HG03354 (cell line): ENCODE results near the gene OR8G5.

Experiments used
- ATAC-seq: cut with Tn5 transposase; IDR thresholded peaks from one replicate; pipeline ENCODE4 v1.9.1; 2021; ENCODE audit warnings: mild to moderate bottlenecking; ENCODE audit not compliant: unreplicated experiment, poor library complexity, severe bottlenecking

Gene OR8G5

GRCh38 chr11:124278261-124278660, 22.1 kb downstream of the OR8G5 start:
- no peak for ATAC-seq

- no peak for ATAC-seq
Observed at GRCh38 chr11:124285610-124286344, 29.6 kb downstream of the OR8G5 start.

- ATAC-seq = no peak
Observed at GRCh38 chr11:124294687-124295086, 38.5 kb downstream of the OR8G5 start.

GRCh38 chr11:124296016-124296415, 39.8 kb downstream of the OR8G5 start:
- ATAC-seq = no peak

GRCh38 chr11:124297921-124298320, 41.7 kb downstream of the OR8G5 start:
- ATAC-seq = no peak

GRCh38 chr11:124301548-124301947, 45.4 kb downstream of the OR8G5 start:
- ATAC-seq = no peak

- ATAC-seq = no peak
Observed at GRCh38 chr11:124302347-124303125, 46.4 kb downstream of the OR8G5 start.

- ATAC-seq = no peak
Observed at GRCh38 chr11:124307093-124307492, 50.9 kb downstream of the OR8G5 start.

- no peak for ATAC-seq
Observed at GRCh38 chr11:124310721-124311120, 54.5 kb downstream of the OR8G5 start.

- no peak for ATAC-seq
Observed at GRCh38 chr11:124311269-124311668, 55.1 kb downstream of the OR8G5 start.

- ATAC-seq = no peak
Observed at GRCh38 chr11:124311670-124312069, 55.5 kb downstream of the OR8G5 start.

- ATAC-seq = no peak
Observed at GRCh38 chr11:124313131-124313530, 57.0 kb downstream of the OR8G5 start.

GRCh38 chr11:124313849-124314248, 57.7 kb downstream of the OR8G5 start, which contains the start of gene OR8D1:
TSS of gene OR8D1 (minus strand) at chr11:124313949. CDS start at chr11:124310766, 3,183 bp downstream.
- no peak for ATAC-seq

GRCh38 chr11:124315052-124315451, 58.9 kb downstream of the OR8G5 start:
- ATAC-seq = no peak
